ENCODE results near the gene FAM222A.

The FAM222A gene

DNA sequence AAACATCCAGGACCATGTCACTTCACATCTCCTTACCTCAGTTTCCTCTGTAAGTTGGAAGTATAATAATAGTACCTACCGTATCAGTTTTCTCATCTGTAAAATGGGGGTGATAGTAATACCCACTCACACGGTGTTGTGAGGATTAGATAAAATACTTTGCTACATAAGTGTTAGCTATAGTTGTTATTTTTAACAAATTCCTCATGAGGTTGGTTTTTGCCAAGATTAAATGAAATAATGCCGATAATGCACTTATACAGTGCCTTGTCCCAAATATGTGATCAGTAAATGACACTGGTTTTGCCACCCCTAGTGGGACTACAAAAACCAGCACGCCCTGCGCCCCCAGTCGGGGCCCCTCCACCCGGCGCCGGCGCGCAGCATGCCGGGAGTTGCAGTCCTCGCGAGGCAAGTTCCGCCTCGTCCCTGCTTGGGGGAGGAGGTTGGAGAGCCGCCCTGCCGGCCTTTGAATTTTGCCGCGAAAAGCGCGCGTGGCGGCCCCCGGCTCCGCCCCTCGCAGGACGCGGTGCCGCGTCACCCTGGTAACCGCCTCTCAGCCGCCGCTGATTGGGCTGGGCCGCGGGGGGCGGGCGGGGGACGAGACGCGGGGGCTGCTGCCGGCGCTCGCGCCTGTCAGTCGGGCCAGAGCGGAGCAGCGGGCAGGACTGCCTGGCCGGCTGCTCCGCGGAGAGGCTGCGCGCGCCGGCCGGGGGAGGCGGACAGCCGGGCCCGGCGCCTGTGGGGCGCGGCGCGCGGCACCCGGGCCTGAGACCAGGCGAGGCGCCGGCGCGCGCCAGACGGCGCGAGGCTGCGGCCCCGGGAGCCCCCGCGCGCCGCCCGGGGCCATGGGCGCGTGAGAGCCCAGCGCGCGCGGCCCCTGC, at the start of gene FAM222A:
FAM222A (plus strand) TSS at position 639 of the 884 bp plus-strand sequence. CDS start 30,322 bp downstream, outside the sequence.
- H3K9me3 ChIP-seq (ENCODE audit: insufficient read depth, low read length) = no peaks in the 10 kb centered on the region
- H3K27ac ChIP-seq (ENCODE audit: low read depth, low read length) = peak within 1 kb of the TSS; percentile 23; the same call in 1 of the 2 replicates
- H4K20me1 ChIP-seq (ENCODE audit: low read depth, low read length) = no peaks in the 10 kb centered on the region
- H3K79me2 ChIP-seq (ENCODE audit: insufficient read depth, low read length) = no peaks in the 10 kb centered on the region
- H3K4me2 ChIP-seq (ENCODE audit: low read depth, low read length, poor library complexity, severe bottlenecking) = peak within 1 kb of the TSS; percentile 86
- no peaks in the 10 kb centered on the region for H3K27me3 ChIP-seq (ENCODE audit: low read length)
- H3F3A ChIP-seq (ENCODE audit: insufficient read depth) = no peaks in the 10 kb centered on the region
- H3K36me3 ChIP-seq (ENCODE audit: low read length) = no peaks in the 10 kb centered on the region
- H3K4me3 ChIP-seq (ENCODE audit: insufficient read depth, low read length, poor library complexity, severe bottlenecking) = peak within 1 kb of the TSS; percentile 82
- TF ChIP-seq, protein P1, sequence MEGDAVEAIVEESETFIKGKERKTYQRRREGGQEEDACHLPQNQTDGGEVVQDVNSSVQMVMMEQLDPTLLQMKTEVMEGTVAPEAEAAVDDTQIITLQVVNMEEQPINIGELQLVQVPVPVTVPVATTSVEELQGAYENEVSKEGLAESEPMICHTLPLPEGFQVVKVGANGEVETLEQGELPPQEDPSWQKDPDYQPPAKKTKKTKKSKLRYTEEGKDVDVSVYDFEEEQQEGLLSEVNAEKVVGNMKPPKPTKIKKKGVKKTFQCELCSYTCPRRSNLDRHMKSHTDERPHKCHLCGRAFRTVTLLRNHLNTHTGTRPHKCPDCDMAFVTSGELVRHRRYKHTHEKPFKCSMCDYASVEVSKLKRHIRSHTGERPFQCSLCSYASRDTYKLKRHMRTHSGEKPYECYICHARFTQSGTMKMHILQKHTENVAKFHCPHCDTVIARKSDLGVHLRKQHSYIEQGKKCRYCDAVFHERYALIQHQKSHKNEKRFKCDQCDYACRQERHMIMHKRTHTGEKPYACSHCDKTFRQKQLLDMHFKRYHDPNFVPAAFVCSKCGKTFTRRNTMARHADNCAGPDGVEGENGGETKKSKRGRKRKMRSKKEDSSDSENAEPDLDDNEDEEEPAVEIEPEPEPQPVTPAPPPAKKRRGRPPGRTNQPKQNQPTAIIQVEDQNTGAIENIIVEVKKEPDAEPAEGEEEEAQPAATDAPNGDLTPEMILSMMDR (IDR thresholded peaks at IDR 0.05; ENCODE audit: insufficient read depth, low read length, poor library complexity, severe bottlenecking) = no peak
- no peak for TF ChIP-seq EZH2phosphoT487 (conservative IDR thresholded peaks at IDR 0.05; ENCODE audit: low read length)
- H3K9me2 ChIP-seq (replicated peaks; ENCODE audit: insufficient read depth, low read length) = no peaks in the 10 kb centered on the region
- peak within 1 kb of the TSS; percentile 95 for H2AFZ ChIP-seq (ENCODE audit: low read depth, low read length, severe bottlenecking)
- H3K9ac ChIP-seq (ENCODE audit: low read length) = peak within 1 kb of the TSS; percentile 55

GRCh38 chr12:109664402-109664801, 49.2 kb upstream of the FAM222A start:
- Histone ChIP-seq H2AFZ (ENCODE audit: low read depth, low read length, severe bottlenecking) (no peak overlapping the region), H3K9me2 (replicated peaks; ENCODE audit: insufficient read depth, low read length) (no peaks in the 10 kb centered on the region), H3K36me3 (ENCODE audit: low read length) (no peaks in the 10 kb centered on the region), H3K27ac (ENCODE audit: low read depth, low read length) (no peak overlapping the region), H3K79me2 (ENCODE audit: insufficient read depth, low read length) (no peaks in the 10 kb centered on the region), H3K9ac (ENCODE audit: low read length) (no peak overlapping the region), H4K20me1 (ENCODE audit: low read depth, low read length) (no peaks in the 10 kb centered on the region), H3K4me3 (ENCODE audit: insufficient read depth, low read length, poor library complexity, severe bottlenecking) (no peak overlapping the region), H3K9me3 (ENCODE audit: insufficient read depth, low read length) (no peaks in the 10 kb centered on the region), H3K27me3 (ENCODE audit: low read length) (no peaks in the 10 kb centered on the region), H3F3A (ENCODE audit: insufficient read depth) (no peaks in the 10 kb centered on the region), H3K4me2 (ENCODE audit: low read depth, low read length, poor library complexity, severe bottlenecking) (no peak overlapping the region)
- no peak for TF ChIP-seq EZH2phosphoT487 (conservative IDR thresholded peaks at IDR 0.05; ENCODE audit: low read length)
- TF ChIP-seq, protein P1 (IDR thresholded peaks at IDR 0.05; ENCODE audit: insufficient read depth, low read length, poor library complexity, severe bottlenecking) = no peak

DNA sequence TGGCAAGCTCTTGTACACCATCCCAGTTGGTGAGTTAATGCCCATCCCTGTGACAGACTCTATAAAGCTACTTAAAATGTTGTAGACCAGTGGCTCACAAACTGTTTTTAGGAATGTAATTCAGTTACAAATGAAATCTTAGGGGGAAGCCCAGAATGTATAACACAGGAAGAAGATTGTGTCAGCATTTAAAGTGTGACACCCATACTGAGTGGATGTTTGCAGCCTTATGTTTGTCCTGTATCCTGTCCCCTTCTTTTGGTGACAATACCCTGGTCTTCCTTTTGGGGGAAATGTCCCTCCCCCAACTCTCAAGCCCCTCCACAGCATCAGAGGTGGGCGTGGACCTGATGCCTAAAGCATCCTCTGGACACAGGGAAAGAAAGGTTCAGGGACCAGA, 47.6 kb upstream of the FAM222A start:
- TF ChIP-seq, protein P1 (IDR thresholded peaks at IDR 0.05; ENCODE audit: insufficient read depth, low read length, poor library complexity, severe bottlenecking) = no peak
- no peak for TF ChIP-seq EZH2phosphoT487 (conservative IDR thresholded peaks at IDR 0.05; ENCODE audit: low read length)
- H3K9me2 ChIP-seq (replicated peaks; ENCODE audit: insufficient read depth, low read length) = no peaks in the 10 kb centered on the region
- H3K27me3 ChIP-seq (ENCODE audit: low read length) = no peaks in the 10 kb centered on the region
- no peaks in the 10 kb centered on the region for H4K20me1 ChIP-seq (ENCODE audit: low read depth, low read length)
- H3K4me3 ChIP-seq (ENCODE audit: insufficient read depth, low read length, poor library complexity, severe bottlenecking) = no peak overlapping the region
- no peaks in the 10 kb centered on the region for H3K9me3 ChIP-seq (ENCODE audit: insufficient read depth, low read length)
- H3K4me2 ChIP-seq (ENCODE audit: low read depth, low read length, poor library complexity, severe bottlenecking) = no peak overlapping the region
- no peaks in the 10 kb centered on the region for H3K36me3 ChIP-seq (ENCODE audit: low read length)
- no peak overlapping the region for H3K27ac ChIP-seq (ENCODE audit: low read depth, low read length)
- no peaks in the 10 kb centered on the region for H3F3A ChIP-seq (ENCODE audit: insufficient read depth)
- H3K79me2 ChIP-seq (ENCODE audit: insufficient read depth, low read length) = no peaks in the 10 kb centered on the region
- H3K9ac ChIP-seq (ENCODE audit: low read length) = no peak overlapping the region
- H2AFZ ChIP-seq (ENCODE audit: low read depth, low read length, severe bottlenecking) = no peak overlapping the region

Data from SU-DHL-6 (cell line).